ENCODE measurements around the gene ZNF521.
A peak's percentile ranks its signal among the peaks of the same experiment; 100 is the strongest.

The ZNF521 gene

GRCh38 chr18:25351777-25352628 lies at the start of gene ZNF521:
Gene ZNF521 (minus strand): TSS chr18:25352166. CDS start chr18:25350946, 1,220 bp downstream.
- peak in 1 of 2 donors; percentile 17 for DNase-seq (ENCODE audit: low read depth in 2 of 2)

- DNase-seq (ENCODE audit: low read depth in 2 of 2): no peak
Observed at GRCh38 chr18:25399554-25399953, 47.6 kb upstream of the ZNF521 start.

- no peak for DNase-seq (ENCODE audit: low read depth in 2 of 2)
Observed at GRCh38 chr18:25392192-25392591, 40.2 kb upstream of the ZNF521 start.

- no peak for DNase-seq (ENCODE audit: low read depth in 2 of 2)
Observed at GRCh38 chr18:25373432-25374179, 21.6 kb upstream of the ZNF521 start.

- no peak for DNase-seq (ENCODE audit: low read depth in 2 of 2)
Observed at GRCh38 chr18:25370391-25370790, 18.4 kb upstream of the ZNF521 start.

GRCh38 chr18:25365242-25365641 lies 13.3 kb upstream of the ZNF521 start:
- DNase-seq (ENCODE audit: low read depth in 2 of 2): no peak

- no peak for DNase-seq (ENCODE audit: low read depth in 2 of 2)
Observed at GRCh38 chr18:25364732-25365131, 12.8 kb upstream of the ZNF521 start.

- DNase-seq (ENCODE audit: low read depth in 2 of 2): no peak
Observed at GRCh38 chr18:25360301-25360899, 8.4 kb upstream of the ZNF521 start.

GRCh38 chr18:25353080-25353479 lies 1.1 kb upstream of the ZNF521 start:
- DNase-seq (ENCODE audit: low read depth in 2 of 2): no peak

GRCh38 chr18:25352629-25353005 lies 651 bp upstream of the ZNF521 start:
- DNase-seq (ENCODE audit: low read depth in 2 of 2): no peak

GRCh38 chr18:25351280-25351775 lies 638 bp downstream of the ZNF521 start:
- DNase-seq (ENCODE audit: low read depth in 2 of 2): no peak

- DNase-seq (ENCODE audit: low read depth in 2 of 2): no peak
Observed at GRCh38 chr18:25350489-25351251, 1.3 kb downstream of the ZNF521 start.

GRCh38 chr18:25349926-25350487 lies 2.0 kb downstream of the ZNF521 start:
- no peak for DNase-seq (ENCODE audit: low read depth in 2 of 2)

- DNase-seq (ENCODE audit: low read depth in 2 of 2): no peak
Observed at GRCh38 chr18:25349131-25349925, 2.6 kb downstream of the ZNF521 start.

- no peak for DNase-seq (ENCODE audit: low read depth in 2 of 2)
Observed at GRCh38 chr18:25348386-25349130, 3.4 kb downstream of the ZNF521 start.

GRCh38 chr18:25346561-25346960 lies 5.4 kb downstream of the ZNF521 start:
- DNase-seq (ENCODE audit: low read depth in 2 of 2): no peak

GRCh38 chr18:25345081-25345866 lies 6.7 kb downstream of the ZNF521 start:
- DNase-seq (ENCODE audit: low read depth in 2 of 2): no peak

- no peak for DNase-seq (ENCODE audit: low read depth in 2 of 2)
Observed at GRCh38 chr18:25341831-25342230, 10.1 kb downstream of the ZNF521 start.

- DNase-seq (ENCODE audit: low read depth in 2 of 2): no peak
Observed at GRCh38 chr18:25340762-25341161, 11.2 kb downstream of the ZNF521 start.
